Coronary artery (tissue), 2 donors: ENCODE results near the gene BICDL1.

ENCODE experiments used
- DNase-seq: peaks from one replicate; pipeline ENCODE4 v3.0.0-alpha.2; 2017; ENCODE audit warnings: low spot score
- H3K27ac ChIP-seq, 2 donors: fragments of 200-600 bp; sonication (generic); one replicate each; pipeline ENCODE4 v1.5.1; 2016 to 2019
- H3K4me3 ChIP-seq: fragments of 200-600 bp; sonication (generic); 2 replicates; pipeline ENCODE4 v1.5.1; 2016; ENCODE audit warnings: mild to moderate bottlenecking, moderate library complexity
- TF ChIP-seq, protein P1 (sequence below): fragments of 200-600 bp; sonication (generic); IDR thresholded peaks from one replicate; pipeline ENCODE4 v1.5.1; 2019; ENCODE audit warnings: antibody characterized with exemption

The BICDL1 gene

DNA sequence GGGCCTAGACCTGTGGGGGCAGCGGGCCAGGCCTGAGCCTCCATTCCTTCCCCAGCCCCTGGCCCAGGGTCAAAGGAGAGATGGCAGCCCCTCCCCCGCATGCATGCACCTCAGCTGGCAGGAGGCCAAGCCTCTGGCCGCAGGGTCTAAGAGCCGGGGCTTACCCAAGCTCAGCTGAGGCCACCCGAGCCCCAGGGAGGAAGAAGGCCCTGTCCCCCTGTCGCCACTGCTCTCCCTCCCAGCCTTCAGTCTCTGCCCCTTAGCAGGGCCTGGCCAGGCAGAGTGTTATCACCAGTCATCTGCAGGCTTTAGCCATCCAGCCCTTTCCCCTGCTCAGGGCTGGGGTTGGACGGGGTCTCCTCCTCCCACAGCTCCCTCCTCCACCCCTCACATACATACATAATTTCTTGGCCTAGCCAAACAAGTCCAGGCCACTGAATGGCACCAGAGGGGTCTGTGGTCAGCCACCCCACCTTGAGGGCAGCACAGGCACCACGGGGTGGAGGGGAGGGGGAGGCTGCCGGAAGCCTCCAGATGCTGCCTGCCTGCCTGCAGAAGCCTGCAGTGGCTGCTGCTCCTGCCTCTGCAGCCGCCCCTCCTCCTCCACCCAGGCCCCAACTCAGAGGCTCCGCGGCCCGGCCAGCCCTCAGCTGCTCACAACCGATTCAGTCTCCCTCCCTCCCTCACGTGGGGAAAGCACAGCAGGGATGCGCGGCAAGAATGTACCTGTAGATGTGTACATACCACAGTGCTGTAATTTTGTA is 104.7 kb downstream of the BICDL1 start:
- H3K27ac ChIP-seq: no peak overlapping the region
- DNase-seq: no peak
- no peak overlapping the region for H3K4me3 ChIP-seq
- TF ChIP-seq, protein P1, sequence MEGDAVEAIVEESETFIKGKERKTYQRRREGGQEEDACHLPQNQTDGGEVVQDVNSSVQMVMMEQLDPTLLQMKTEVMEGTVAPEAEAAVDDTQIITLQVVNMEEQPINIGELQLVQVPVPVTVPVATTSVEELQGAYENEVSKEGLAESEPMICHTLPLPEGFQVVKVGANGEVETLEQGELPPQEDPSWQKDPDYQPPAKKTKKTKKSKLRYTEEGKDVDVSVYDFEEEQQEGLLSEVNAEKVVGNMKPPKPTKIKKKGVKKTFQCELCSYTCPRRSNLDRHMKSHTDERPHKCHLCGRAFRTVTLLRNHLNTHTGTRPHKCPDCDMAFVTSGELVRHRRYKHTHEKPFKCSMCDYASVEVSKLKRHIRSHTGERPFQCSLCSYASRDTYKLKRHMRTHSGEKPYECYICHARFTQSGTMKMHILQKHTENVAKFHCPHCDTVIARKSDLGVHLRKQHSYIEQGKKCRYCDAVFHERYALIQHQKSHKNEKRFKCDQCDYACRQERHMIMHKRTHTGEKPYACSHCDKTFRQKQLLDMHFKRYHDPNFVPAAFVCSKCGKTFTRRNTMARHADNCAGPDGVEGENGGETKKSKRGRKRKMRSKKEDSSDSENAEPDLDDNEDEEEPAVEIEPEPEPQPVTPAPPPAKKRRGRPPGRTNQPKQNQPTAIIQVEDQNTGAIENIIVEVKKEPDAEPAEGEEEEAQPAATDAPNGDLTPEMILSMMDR: no peak

DNA sequence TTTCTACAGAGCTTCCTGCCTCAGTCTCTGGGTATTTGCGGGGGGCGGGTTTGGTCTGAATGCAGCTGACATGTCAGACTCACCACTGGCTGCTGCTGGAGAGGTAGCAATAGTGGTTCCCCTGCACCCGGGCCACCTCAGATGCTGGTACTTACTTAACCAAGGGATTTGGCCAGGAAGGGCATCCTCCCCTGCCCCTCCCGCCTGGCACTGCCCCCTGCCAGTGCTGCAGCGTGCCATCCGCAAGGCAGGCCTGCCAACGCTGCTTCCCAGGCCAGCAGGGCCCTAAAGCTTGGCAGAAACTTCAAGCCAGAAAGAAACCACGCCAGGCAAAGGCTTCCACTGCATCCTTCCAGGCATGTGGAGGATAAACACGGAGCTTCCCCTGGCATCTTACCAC is 105.4 kb downstream of the BICDL1 start:
- TF ChIP-seq, protein P1: no peak

DNA sequence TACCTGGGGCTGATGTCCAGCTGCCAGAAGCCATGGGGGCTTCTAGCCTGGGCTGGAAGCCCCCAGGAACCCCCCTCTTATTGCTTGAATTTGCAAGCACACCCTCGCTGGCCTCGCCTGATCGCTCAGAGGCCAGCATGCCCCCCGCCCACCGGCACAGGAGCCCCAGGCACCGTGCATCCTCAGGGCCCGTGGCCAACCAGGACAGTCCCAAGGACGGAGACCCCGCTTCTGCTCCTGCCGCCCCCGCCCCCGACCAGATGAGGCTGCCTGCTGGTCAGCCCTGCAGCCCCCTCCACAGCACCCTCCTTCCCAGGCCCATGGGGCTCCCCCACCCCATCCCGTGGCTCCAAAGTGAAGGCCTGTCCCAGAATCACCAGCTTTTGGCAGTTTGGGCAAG is 106.3 kb downstream of the BICDL1 start:
- H3K4me3 ChIP-seq: no peak overlapping the region
- no peak for DNase-seq
- TF ChIP-seq, protein P1: no peak
- no peak overlapping the region for H3K27ac ChIP-seq

More for the DNA sequence above, 105.4 kb downstream of the BICDL1 start:
- no peak for DNase-seq
- H3K27ac ChIP-seq: no peak overlapping the region
- H3K4me3 ChIP-seq: no peak overlapping the region

DNA sequence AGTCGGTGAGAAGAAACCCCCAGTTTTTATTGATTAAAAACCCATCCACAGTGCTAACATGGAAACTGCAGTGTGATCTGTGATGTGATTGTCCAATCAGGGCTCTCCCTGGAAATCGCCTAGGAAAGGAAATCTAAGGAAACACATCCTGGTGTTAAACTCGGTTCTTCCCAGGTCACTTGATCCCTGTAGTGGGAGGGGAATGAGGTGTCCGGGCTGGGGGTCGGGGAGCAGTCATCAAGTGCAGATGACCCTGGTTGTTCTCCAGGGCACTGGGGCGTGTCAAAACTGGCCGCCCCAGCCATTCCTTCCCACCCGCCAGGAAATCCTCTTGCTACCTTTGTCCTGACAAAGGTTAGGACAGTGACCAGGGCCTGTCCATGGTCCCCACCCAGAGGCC is 106.7 kb downstream of the BICDL1 start:
- no peak for DNase-seq
- no peak overlapping the region for H3K4me3 ChIP-seq
- TF ChIP-seq, protein P1: no peak
- H3K27ac ChIP-seq: no peak overlapping the region

DNA sequence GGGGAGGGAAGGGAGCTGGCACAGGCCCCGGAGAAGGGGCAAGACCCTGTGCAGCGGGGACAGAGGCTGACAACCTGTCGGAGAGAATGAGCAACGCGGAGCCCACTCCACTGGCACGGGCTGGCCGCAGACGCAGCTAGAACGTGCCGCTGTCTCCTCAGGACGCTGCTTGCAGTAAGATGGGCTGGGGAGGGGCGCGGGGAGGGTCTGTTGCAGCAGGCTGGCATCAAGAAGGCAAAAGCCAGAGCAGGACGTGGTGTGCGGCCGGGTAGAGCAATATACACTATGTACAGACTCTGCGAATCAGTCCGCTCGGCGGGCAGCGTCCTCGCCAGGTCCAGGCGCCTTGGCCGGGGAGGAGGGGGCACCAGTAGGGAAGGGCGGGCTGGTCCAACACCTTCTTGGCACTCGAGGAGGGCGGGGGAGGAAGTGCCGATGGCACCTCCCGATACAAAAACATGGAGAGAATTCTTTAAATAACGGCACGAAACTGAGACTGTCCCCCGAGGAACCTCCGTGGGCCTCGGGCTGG is 107.7 kb downstream of the BICDL1 start:
- TF ChIP-seq, protein P1: no peak

DNA sequence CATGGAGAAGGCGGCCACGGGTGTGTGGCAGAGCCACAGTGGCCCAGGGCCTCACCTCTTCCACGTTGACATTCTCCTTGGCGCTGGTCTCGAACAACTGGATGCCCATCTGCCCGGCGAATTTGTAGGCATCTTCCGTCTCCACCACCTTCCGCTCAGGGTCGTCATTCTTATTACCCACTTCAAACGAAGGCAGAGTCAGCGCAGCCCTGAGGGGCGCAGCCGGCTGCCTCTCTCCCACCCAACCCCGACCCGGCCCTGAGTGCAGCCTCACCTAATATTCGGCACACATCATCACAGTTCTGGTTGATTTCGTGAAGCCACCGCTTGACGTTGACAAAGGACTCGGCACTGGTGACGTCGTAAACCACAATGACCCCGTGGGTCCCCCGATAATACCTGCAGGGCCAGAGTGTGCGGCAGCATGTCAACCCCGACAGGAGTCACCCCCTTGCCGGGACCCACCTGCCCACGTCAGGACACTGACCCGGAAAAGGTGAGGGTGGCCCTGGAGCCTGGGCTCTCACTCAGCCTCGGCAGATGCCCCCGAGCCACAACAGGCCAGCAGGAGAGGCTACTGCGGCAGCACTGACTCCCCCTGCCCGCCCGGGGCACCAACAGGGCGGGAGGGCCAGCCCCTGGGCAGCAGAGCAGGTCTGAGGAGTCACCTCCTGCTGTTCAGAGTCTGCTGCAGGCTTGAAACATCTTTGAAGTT is 109.9 kb downstream of the BICDL1 start:
- Histone ChIP-seq H3K27ac (no peak overlapping the region), H3K4me3 (no peak overlapping the region)
- no peak for DNase-seq
- TF ChIP-seq, protein P1: no peak

More for the DNA sequence above, 107.7 kb downstream of the BICDL1 start:
- no peak overlapping the region for H3K27ac ChIP-seq
- DNase-seq: no peak
- H3K4me3 ChIP-seq: no peak overlapping the region
